ENCODE data around the gene SLC2A9.

SLC2A9 gene

GRCh38 chr4:9891056-9891455 lies 130.2 kb downstream of the SLC2A9 start:
- no peak for DNase-seq

- no peak for DNase-seq
Observed at GRCh38 chr4:9889306-9889705, 132.0 kb downstream of the SLC2A9 start.

- no peak for DNase-seq
Observed at GRCh38 chr4:9885958-9886357, 135.3 kb downstream of the SLC2A9 start.

- DNase-seq: peak; percentile 20
Observed at GRCh38 chr4:9880406-9881197, 140.7 kb downstream of the SLC2A9 start.

GRCh38 chr4:9877123-9877522 lies 144.2 kb downstream of the SLC2A9 start:
- no peak for DNase-seq

GRCh38 chr4:9875516-9875915 lies 145.8 kb downstream of the SLC2A9 start:
- no peak for DNase-seq

- DNase-seq: no peak
Observed at GRCh38 chr4:9874385-9874784, 146.9 kb downstream of the SLC2A9 start.

GRCh38 chr4:9870165-9870790 lies 151.0 kb downstream of the SLC2A9 start:
- no peak for DNase-seq

GRCh38 chr4:9867751-9868425 lies 153.4 kb downstream of the SLC2A9 start:
- DNase-seq: no peak

GRCh38 chr4:9866931-9867330 lies 154.4 kb downstream of the SLC2A9 start:
- DNase-seq: no peak

- DNase-seq: no peak
Observed at GRCh38 chr4:9861561-9861960, 159.7 kb downstream of the SLC2A9 start.

- no peak for DNase-seq
Observed at GRCh38 chr4:9859810-9860209, 161.5 kb downstream of the SLC2A9 start.

- DNase-seq: no peak
Observed at GRCh38 chr4:9849538-9849920, 171.8 kb downstream of the SLC2A9 start.

- no peak for DNase-seq
Observed at GRCh38 chr4:9847968-9848748, 173.1 kb downstream of the SLC2A9 start.

- no peak for DNase-seq
Observed at GRCh38 chr4:9845791-9846493, 175.4 kb downstream of the SLC2A9 start.

- DNase-seq: no peak
Observed at GRCh38 chr4:9841072-9841471, 180.2 kb downstream of the SLC2A9 start.

GRCh38 chr4:9835430-9835829 lies 185.9 kb downstream of the SLC2A9 start:
- no peak for DNase-seq

- DNase-seq: no peak
Observed at GRCh38 chr4:9833421-9833820, 187.9 kb downstream of the SLC2A9 start.

GRCh38 chr4:9832640-9833039 lies 188.7 kb downstream of the SLC2A9 start:
- no peak for DNase-seq

GRCh38 chr4:9826551-9826950 lies 194.7 kb downstream of the SLC2A9 start:
- DNase-seq: no peak

- no peak for DNase-seq
Observed at GRCh38 chr4:9825049-9825448, 196.2 kb downstream of the SLC2A9 start.

GRCh38 chr4:9820343-9820742 lies 201.0 kb downstream of the SLC2A9 start:
- no peak for DNase-seq
